Measurements from ENCODE around the gene PTPRT. TPM values are rescaled to one million over a fixed set of nuclear protein-coding genes. Genes with fewer than 3 reads are reported as not detected.

PTPRT gene
- total RNA-seq, 1 experiment from 2014 or later, result not detected

GRCh38 chr20:43229696-43230095 lies 40.0 kb upstream of the PTPRT start:
- no peak for ATAC-seq
- no TSS peak for BruUV-seq (replicated peaks)
- intact Hi-C loops (cut with micrococcal nuclease; ENCODE audit: unreplicated experiment) (no loop called here), in situ Hi-C loops (cut with HindIII; ENCODE audit: low pct_unique_long_range_greater_than_20kb, low sequenced_read_pairs) (no loop called here)
- ChIA-PET CTCF (no interaction called here), POLR2A (no interaction called here)
- Histone ChIP-seq H3K27ac (ENCODE audit: low read length) (no peak overlapping the region), H3K27me3 (ENCODE audit: control insufficient read depth, insufficient read depth, low read length) (no peaks in the 10 kb centered on the region), H3K9me3 (ENCODE audit: control insufficient read depth, insufficient read depth, low read depth, low read length) (no peaks in the 10 kb centered on the region), H3K36me3 (ENCODE audit: control insufficient read depth, insufficient read depth, low read length) (no peaks in the 10 kb centered on the region), H3K4me3 (ENCODE audit: low read depth in 2 of 2, low read length in 2 of 2) (no peak overlapping the region), H3K4me1 (ENCODE audit: control insufficient read depth, insufficient read depth, low read length) (no peaks in the 10 kb centered on the region)
- DNase-seq (ENCODE audit: low read depth, low spot score), result no peak
- TF ChIP-seq SIN3A (IDR thresholded peaks at IDR 0.05; ENCODE audit: borderline replicate concordance, insufficient read depth, low read depth, low read length), result no peak
- no peak for TF ChIP-seq REST (IDR thresholded peaks at IDR 0.05; ENCODE audit: insufficient read depth in 1 of 2, low read depth in 2 of 2, low read length in 1 of 2)

- no peak for DNase-seq (ENCODE audit: low read depth, low spot score)
- H3K9me3 ChIP-seq (ENCODE audit: control insufficient read depth, insufficient read depth, low read depth, low read length), result no peaks in the 10 kb centered on the region
- BruUV-seq (replicated peaks), result no TSS peak
- ChIA-PET POLR2A (no interaction called here), CTCF (no interaction called here)
- no peak overlapping the region for H3K27ac ChIP-seq (ENCODE audit: low read length)
- H3K4me1 ChIP-seq (ENCODE audit: control insufficient read depth, insufficient read depth, low read length), result no peaks in the 10 kb centered on the region
- in situ Hi-C loops (cut with HindIII; ENCODE audit: low pct_unique_long_range_greater_than_20kb, low sequenced_read_pairs) (no loop called here), intact Hi-C loops (cut with micrococcal nuclease; ENCODE audit: unreplicated experiment) (no loop called here)
- ATAC-seq, result no peak
- H3K36me3 ChIP-seq (ENCODE audit: control insufficient read depth, insufficient read depth, low read length), result no peaks in the 10 kb centered on the region
- H3K4me3 ChIP-seq (ENCODE audit: low read depth in 2 of 2, low read length in 2 of 2), result no peak overlapping the region
- TF ChIP-seq TCF7L2 (IDR thresholded peaks at IDR 0.05; ENCODE audit: low read depth, low read length) (no peak), REST (IDR thresholded peaks at IDR 0.05; ENCODE audit: insufficient read depth in 1 of 2, low read depth in 2 of 2, low read length in 1 of 2) (no peak), CTCF (IDR thresholded peaks at IDR 0.05) (no peak), POLR2AphosphoS5 (IDR thresholded peaks at IDR 0.05; ENCODE audit: low read depth, low read length) (no peak), SIN3A (IDR thresholded peaks at IDR 0.05; ENCODE audit: borderline replicate concordance, insufficient read depth, low read depth, low read length) (no peak)
- H3K27me3 ChIP-seq (ENCODE audit: control insufficient read depth, insufficient read depth, low read length), result peaks cover 2% of the 10 kb centered on the region; the same call in 1 of the 2 replicates
Measured at GRCh38 chr20:43220612-43221011, 30.9 kb upstream of the PTPRT start.

All from Panc1 (cell line).